K562 (cell line): ENCODE data around the gene ATP8B4. TPM values are rescaled to one million over a fixed set of nuclear protein-coding genes. Genes with fewer than 3 reads are reported as not detected.
A peak's percentile ranks its signal among the peaks of the same experiment; 100 is the strongest.

Experiments used
- ATAC-seq: fragments of 200-7000 bp; cut with Tn5 transposase; 3 replicates; pipeline ENCODE4 v1.9.1; 2020; ENCODE audit warnings: moderate library complexity
- BruUV-seq: library from RNA; stranded (reverse); fragments of 400-500 nt; replicated peaks from 2 replicates; lab custom pipeline; 2021; lab: Mats Ljungman, UMichigan
- CTCF ChIA-PET: fragments of 300-600 bp; formaldehyde crosslinking; extraction: SDS; loops from one replicate; lab custom pipeline; 2021; ENCODE audit warnings: low intra/inter-chr PET ratio; lab: Yijun Ruan, JAX
- POLR2A ChIA-PET: fragments of 300-600, 350-650 bp; sonication (Branson Sonifier 250); formaldehyde crosslinking; extraction: SDS; loops from one replicate; lab custom pipeline; 2021; ENCODE audit warnings: antibody characterized with exemption, inconsistent platforms; lab: Yijun Ruan, JAX
- DNase-seq, 4 experiments: peaks; one replicate each; pipeline versions ENCODE4 v3.0.0 to v3.0.0-alpha.2; 2011 to 2018; ENCODE audit warnings: low spot score in 3 of 4, mixed read lengths in 3 of 4; ENCODE audit errors: extremely low read depth in 1 of 4
- FAIRE-seq: peaks from 2 replicates; lab custom pipeline; 2011; peaks lifted over from hg19 to GRCh38; lab: Jason Lieb, UNC
- H2AFZ ChIP-seq: 2 replicates; pipeline ENCODE4 v1.6.0; 2011; ENCODE audit warnings: low read depth, low read length, control low read depth, inconsistent platforms
- H3K27ac ChIP-seq: fragments of 200-600 bp; 3 replicates; pipeline ENCODE4 v1.8.0; 2011; ENCODE audit warnings: low read depth, mild to moderate bottlenecking, control low read depth, inconsistent platforms, low read length, moderate library complexity, mixed read lengths; ENCODE audit errors: extremely low read depth
- H3K27me3 ChIP-seq, 2 experiments: fragments of 300-600 bp in 1 of 2; 2 replicates in 1 of 2; 3 replicates in 1 of 2; pipeline versions ENCODE4 v1.6.0 to v1.8.0; 2011; ENCODE audit warnings: inconsistent platforms in 2 of 2, low read length in 2 of 2, mild to moderate bottlenecking in 1 of 2, mixed read lengths in 1 of 2, moderate library complexity in 1 of 2; ENCODE audit not compliant: control insufficient read depth in 2 of 2, insufficient read depth in 2 of 2
- H3K36me3 ChIP-seq: fragments of 300-600 bp; 3 replicates; pipeline ENCODE4 v1.8.0; 2011; ENCODE audit warnings: mild to moderate bottlenecking, low read length, inconsistent platforms; ENCODE audit not compliant: control insufficient read depth, insufficient read depth
- H3K4me1 ChIP-seq, 2 experiments: fragments of 200-600 bp in 1 of 2; replicated peaks in 1 of 2; 2 replicates in 1 of 2; 3 replicates in 1 of 2; pipeline versions ENCODE4 v1.5.1 to v1.8.0; 2011; ENCODE audit warnings: inconsistent platforms in 2 of 2, low read length in 2 of 2, mild to moderate bottlenecking in 1 of 2, mixed read lengths in 1 of 2, moderate library complexity in 1 of 2; ENCODE audit not compliant: control insufficient read depth in 2 of 2, insufficient read depth in 2 of 2
- H3K4me2 ChIP-seq: 2 replicates; pipeline ENCODE4 v1.6.1; 2011; ENCODE audit warnings: low read length, control low read depth, inconsistent platforms, mixed read lengths; ENCODE audit not compliant: insufficient read depth
- H3K4me3 ChIP-seq: fragments of 200-600 bp; sonication (generic), shearing (Covaris generic); 2 replicates; pipeline ENCODE4 v1.5.1; 2016; ENCODE audit warnings: control low read depth, inconsistent platforms
- H3K79me2 ChIP-seq: fragments of 200-600 bp; 3 replicates; pipeline ENCODE4 v1.8.0; 2011; ENCODE audit warnings: low read length, inconsistent platforms; ENCODE audit not compliant: control insufficient read depth, insufficient read depth
- H3K9ac ChIP-seq, 2 experiments: 2 replicates each; pipeline versions ENCODE4 v1.6.0 to v1.6.1; 2011; ENCODE audit warnings: low read depth in 2 of 2, low read length in 2 of 2, control low read depth in 1 of 2, inconsistent platforms in 1 of 2, mild to moderate bottlenecking in 1 of 2, mixed read lengths in 1 of 2; ENCODE audit not compliant: insufficient read depth in 1 of 2
- H3K9me1 ChIP-seq: one replicate; pipeline ENCODE4 v1.6.0; 2011; ENCODE audit warnings: inconsistent platforms, mild to moderate bottlenecking, low read length, moderate library complexity; ENCODE audit not compliant: control insufficient read depth, insufficient read depth
- H3K9me3 ChIP-seq: replicated peaks from 2 replicates; pipeline ENCODE4 v1.5.1; 2011; ENCODE audit warnings: low read depth, low read length, inconsistent platforms; ENCODE audit not compliant: control insufficient read depth, insufficient read depth
- H4K20me1 ChIP-seq: replicated peaks from 2 replicates; pipeline ENCODE4 v1.6.1; 2011; ENCODE audit warnings: low read length, inconsistent platforms, mixed read lengths; ENCODE audit not compliant: control insufficient read depth, insufficient read depth
- CEBPG ChIP-seq, 3 experiments: fragments of 200-800 bp in 1 of 3; sonication (Bioruptor generic) in 1 of 3; sonication (generic) in 1 of 3; formaldehyde crosslinking in 1 of 3; IDR thresholded peaks in 2 of 3; conservative IDR thresholded peaks in 1 of 3; 2 replicates each; pipeline versions ENCODE4 v1.6.1 to v1.8.0; 2016 to 2022; ENCODE audit warnings: missing compliant biosample characterization in 2 of 3, missing genetic modification characterization in 2 of 3, mild to moderate bottlenecking in 1 of 3, missing genetic modification reagents in 1 of 3
- CHD1 ChIP-seq: fragments of 200-600 bp; sonication (generic); IDR thresholded peaks from one replicate; pipeline ENCODE4 v1.6.1; 2012; ENCODE audit warnings: mild to moderate bottlenecking, moderate library complexity, low read length, inconsistent platforms
- CREM ChIP-seq: IDR thresholded peaks from 2 replicates; pipeline ENCODE4 v1.6.1; 2014; ENCODE audit warnings: antibody characterized with exemption, low read depth
- ETV5 ChIP-seq: sonication (generic); formaldehyde crosslinking; IDR thresholded peaks from 2 replicates; pipeline ENCODE4 v1.4.0; 2020; ENCODE audit warnings: low read depth, mild to moderate bottlenecking, missing genetic modification reagents
- HDAC1 ChIP-seq, 2 experiments: fragments of 450-650 bp; IDR thresholded peaks; 2 replicates each; pipeline ENCODE4 v1.6.1; 2016 to 2017; ENCODE audit warnings: inconsistent platforms in 1 of 2, mild to moderate bottlenecking in 1 of 2, moderate library complexity in 1 of 2
- KDM2B ChIP-seq: fragments of 250-450 bp; sonication (Bioruptor Pico); IDR thresholded peaks from 2 replicates; pipeline ENCODE4 v1.8.0; 2021; ENCODE audit warnings: mild to moderate bottlenecking, moderate library complexity
- WGBS: fragments of 100-300 bp; shearing (Covaris generic); methylation state at CpG from one replicate; pipeline ENCODE4 v1.1.6; 2016; ENCODE audit warnings: low coverage, mixed read lengths; ENCODE audit not compliant: insufficient coverage; ENCODE audit errors: missing lambda C conversion rate; 5-methylcytosine and 5-hydroxymethylcytosine counted together
- in situ Hi-C: fragments of 300-500 bp; cut with MboI; formaldehyde crosslinking; loops from 4 replicates; pipeline ENCODE4 v1.15.0; 2018; ENCODE audit warnings: inconsistent platforms, mixed read lengths
- intact Hi-C: fragments of 100-400 bp; cut with micrococcal nuclease; formaldehyde crosslinking; loops from 2 replicates; pipeline ENCODE4 v1.14.2; 2022
- polyA plus RNA-seq, 8 experiments: library from polyadenylated mRNA; depleted of rRNA in 4 of 8; stranded (reverse) in 5 of 8; unstranded in 3 of 8; fragments of >200 nt; fragmentation: Nextera tagmentation in 2 of 8; fragmentation: Illumina TruSeq in 1 of 8; extraction: Ambion mirVana in 2 of 8; extraction: Trizol in 1 of 8; gene quantifications; 2 replicates each; pipeline versions ENCODE4 v1.2.1 to v1.2.3, GENCODE V29; 2011 to 2014; ENCODE audit warnings: inconsistent platforms in 1 of 8, missing spikeins in 1 of 8
- total RNA-seq, 7 experiments: library from RNA; depleted of rRNA in 6 of 7; stranded (reverse); fragments of >200 nt in 6 of 7; fragmentation: Illumina TruSeq in 2 of 7; extraction: Trizol in 2 of 7; gene quantifications; 2 replicates each; pipeline versions ENCODE4 v1.2.1 to v1.2.3, GENCODE V29; 2011 to 2021; ENCODE audit warnings: low replicate concordance in 1 of 7
- TF ChIP-seq, protein P1 (sequence below): fragments of 450-650 bp; formaldehyde crosslinking; IDR thresholded peaks from 2 replicates; pipeline ENCODE4 v1.4.0; 2020; ENCODE audit warnings: mild to moderate bottlenecking, mixed read lengths

ATP8B4 gene
- total and polyA plus RNA-seq, 9 of the 15 experiments (the other 6 are each of a cell fraction or from before 2014, with no cell fraction given) = 0.14 to 2.5 (median 0.44) TPM

- Histone ChIP-seq H3K4me3 (no peak overlapping the region), H3K27me3 (no peaks in the 10 kb centered on the region), H3K4me2 (no peak overlapping the region), H3K9me1 (no peaks in the 10 kb centered on the region), H3K27ac (no peak overlapping the region), H3K36me3 (no peaks in the 10 kb centered on the region), H4K20me1 (no peaks in the 10 kb centered on the region), H3K79me2 (no peaks in the 10 kb centered on the region), H3K9me3 (no peaks in the 10 kb centered on the region), H2AFZ (no peak overlapping the region), H3K9ac (no peak overlapping the region), H3K4me1 (no peaks in the 10 kb centered on the region)
- no TSS peak for BruUV-seq
- POLR2A ChIA-PET = no interaction called here
- DNase-seq = no peak
- in situ Hi-C loops = no loop called here
- ATAC-seq = no peak
- no peak for TF ChIP-seq ETV5
- TF ChIP-seq CHD1 = no peak
- no peak for TF ChIP-seq KDM2B (CRISPR knock-in tag)
- TF ChIP-seq CEBPG (CRISPR knock-in tag; IDR thresholded peaks at IDR 0.05) = no peak
- TF ChIP-seq CEBPG (tag; conservative IDR thresholded peaks at IDR 0.05 in 1 of 2, IDR thresholded peaks at IDR 0.05 in 1 of 2) = peak in 1 of 2 experiments; percentile 75; a peak in 2 of 4 replicates
- TF ChIP-seq, protein P1, sequence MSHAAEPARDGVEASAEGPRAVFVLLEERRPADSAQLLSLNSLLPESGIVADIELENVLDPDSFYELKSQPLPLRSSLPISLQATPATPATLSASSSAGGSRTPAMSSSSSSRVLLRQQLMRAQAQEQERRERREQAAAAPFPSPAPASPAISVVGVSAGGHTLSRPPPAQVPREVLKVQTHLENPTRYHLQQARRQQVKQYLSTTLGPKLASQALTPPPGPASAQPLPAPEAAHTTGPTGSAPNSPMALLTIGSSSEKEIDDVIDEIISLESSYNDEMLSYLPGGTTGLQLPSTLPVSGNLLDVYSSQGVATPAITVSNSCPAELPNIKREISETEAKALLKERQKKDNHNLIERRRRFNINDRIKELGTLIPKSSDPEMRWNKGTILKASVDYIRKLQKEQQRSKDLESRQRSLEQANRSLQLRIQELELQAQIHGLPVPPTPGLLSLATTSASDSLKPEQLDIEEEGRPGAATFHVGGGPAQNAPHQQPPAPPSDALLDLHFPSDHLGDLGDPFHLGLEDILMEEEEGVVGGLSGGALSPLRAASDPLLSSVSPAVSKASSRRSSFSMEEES (CRISPR knock-in tag) = peak; percentile 76
- TF ChIP-seq HDAC1 (IDR thresholded peaks at IDR 0.05) = no peak
- no peak for TF ChIP-seq CREM
- WGBS = 2% methylated on average over 3 of the region's 3 CpGs
- CTCF ChIA-PET = no interaction called here
- no peak for FAIRE-seq
- intact Hi-C loops = no loop called here
These were observed 192.3 kb downstream of the ATP8B4 start for GRCh38 chr15:49926740-49927139.
